ENCODE results near the gene STX5. TPM values are rescaled to one million over a fixed set of nuclear protein-coding genes. Genes with fewer than 3 reads are reported as not detected.

STX5 gene
- total and polyA plus RNA-seq, 10 of the 15 experiments (the other 5 are each of a cell fraction or from before 2014, with no cell fraction given) = 3.8 to 35.4 (median 27.4) TPM

- TF ChIP-seq BCL3 (IDR thresholded peaks at IDR 0.05; ENCODE audit: borderline replicate concordance, insufficient read depth, low read depth, low read length, poor library complexity, severe bottlenecking) (peak; percentile 73), BHLHE40 (IDR thresholded peaks at IDR 0.05; ENCODE audit: borderline replicate concordance in 1 of 2, low read depth in 2 of 2, low read length in 1 of 2) (peak; percentile 10 to 24; a peak in 1 of 4 replicates), ELK1 (IDR thresholded peaks at IDR 0.05; ENCODE audit: low read depth, low read length) (peak; percentile 65; the same call in 1 of the 2 replicates), PRDM15 (CRISPR knock-in tag; IDR thresholded peaks at IDR 0.05) (no peak), RAD21 (IDR thresholded peaks at IDR 0.05; ENCODE audit: insufficient read depth, low read depth, low read length) (peak; percentile 58), GABPA (IDR thresholded peaks at IDR 0.05; ENCODE audit: low read depth) (peak; percentile 93), SRF (IDR thresholded peaks at IDR 0.05; ENCODE audit: low read depth in 2 of 2, low read length in 2 of 2) (no peak), WRNIP1 (IDR thresholded peaks at IDR 0.05; ENCODE audit: borderline replicate concordance, low read depth, low read length) (no peak), ETV6 (conservative IDR thresholded peaks at IDR 0.05 in 1 of 2, IDR thresholded peaks at IDR 0.05 in 1 of 2; ENCODE audit: borderline replicate concordance in 1 of 2, low read depth in 1 of 2) (no peak), DPF2 (IDR thresholded peaks at IDR 0.05) (peak; percentile 73), TARDBP (IDR thresholded peaks at IDR 0.05; ENCODE audit: borderline replicate concordance) (0 out of 2 replicates have a peak, but pooled peaks have one; percentile 27), ZBTB40 (IDR thresholded peaks at IDR 0.05; ENCODE audit: borderline replicate concordance) (peak; percentile 89), TCF3 (IDR thresholded peaks at IDR 0.05; ENCODE audit: borderline replicate concordance, insufficient read depth, low read depth, low read length) (peak; percentile 59), SMAD5 (IDR thresholded peaks at IDR 0.05; ENCODE audit: low read depth) (peak; percentile 88)
Measured at GRCh38 chr11:62787005-62787759, 44.7 kb downstream of the STX5 start, which contains the start of gene TMEM179B (continued).
